Activated CD4-positive, alpha-beta T cell treated with anti-CD3 and anti-CD28 coated beads for 4 hours (primary cell): Measurements from ENCODE around the gene CBFA2T3.

Source experiments
- DNase-seq, 2 donors: peaks; one replicate each; pipeline ENCODE4 v3.0.0-alpha.2; 2020

The CBFA2T3 gene

GRCh38 chr16:88851616-88852015 is 125.4 kb downstream of the CBFA2T3 start:
- no peak for DNase-seq

DNA sequence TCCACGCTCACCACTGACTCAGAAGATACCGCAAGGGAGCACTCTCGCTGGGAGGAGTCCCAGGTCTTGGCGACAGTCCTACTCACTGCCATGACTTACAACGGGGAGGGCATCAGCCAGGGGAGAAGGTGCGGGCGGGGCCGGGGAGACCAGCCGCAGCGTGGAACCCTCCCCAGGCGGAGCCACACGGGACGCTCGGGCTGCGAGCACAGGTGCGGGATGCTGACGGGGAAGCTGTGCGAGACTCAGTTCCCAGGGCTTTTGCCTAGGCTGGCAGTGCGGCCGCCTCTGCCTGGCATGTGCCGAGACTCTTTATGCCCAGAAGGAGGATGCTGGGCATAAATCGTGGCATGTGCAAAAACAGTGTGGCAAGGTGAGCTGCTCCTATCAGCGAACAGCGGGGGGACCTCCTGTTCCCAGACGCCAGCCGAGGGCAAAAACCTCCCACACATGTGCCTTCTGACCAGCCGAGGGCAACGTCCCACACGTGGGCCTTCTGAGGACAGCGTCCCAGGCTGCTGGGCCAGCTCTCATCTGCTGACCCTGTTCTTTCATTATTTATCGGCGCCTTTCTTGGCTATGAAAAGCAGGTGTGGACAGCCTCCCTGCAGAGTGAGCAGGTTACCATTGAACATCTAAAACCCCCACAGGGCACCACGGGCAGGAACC is 126.3 kb downstream of the CBFA2T3 start:
- DNase-seq, result no peak

GRCh38 chr16:88848557-88848956 is 128.4 kb downstream of the CBFA2T3 start:
- DNase-seq, result no peak

- DNase-seq, result no peak
Measured at GRCh38 chr16:88847654-88848053, 129.4 kb downstream of the CBFA2T3 start.

- no peak for DNase-seq
Measured at GRCh38 chr16:88846088-88846487, 130.9 kb downstream of the CBFA2T3 start.

DNA sequence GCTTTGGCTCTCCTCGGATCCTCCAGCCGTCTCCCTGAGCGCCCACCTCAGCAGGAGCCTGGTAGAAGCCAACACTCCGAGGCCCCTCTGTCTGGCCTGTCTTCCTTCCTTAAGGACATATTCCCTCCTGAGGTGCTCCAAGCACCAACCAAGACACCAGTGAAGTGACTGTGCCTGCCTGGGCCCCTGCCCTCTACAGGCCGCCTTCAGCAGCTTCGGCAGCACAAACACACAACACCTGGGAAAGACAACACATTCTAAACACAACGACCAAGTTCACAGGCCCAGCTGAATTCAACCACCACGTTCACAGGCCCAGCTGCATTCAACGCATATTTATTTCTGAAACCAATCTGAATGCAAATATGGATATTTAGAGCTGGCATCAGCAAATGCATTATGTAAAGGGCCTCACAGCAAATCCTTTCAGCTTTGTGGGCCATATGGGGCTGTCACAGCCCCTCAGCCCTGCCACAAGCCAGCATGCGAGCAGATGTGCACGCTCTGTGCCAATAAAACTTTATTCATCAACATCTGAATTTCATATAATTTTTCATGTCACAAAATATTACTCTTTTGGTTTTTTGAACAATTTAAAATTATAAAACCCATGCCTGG is 132.5 kb downstream of the CBFA2T3 start:
- DNase-seq, result no peak

GRCh38 chr16:88843256-88843655 is 133.8 kb downstream of the CBFA2T3 start:
- DNase-seq, result no peak

GRCh38 chr16:88842806-88843205 is 134.2 kb downstream of the CBFA2T3 start:
- DNase-seq, result no peak

DNA sequence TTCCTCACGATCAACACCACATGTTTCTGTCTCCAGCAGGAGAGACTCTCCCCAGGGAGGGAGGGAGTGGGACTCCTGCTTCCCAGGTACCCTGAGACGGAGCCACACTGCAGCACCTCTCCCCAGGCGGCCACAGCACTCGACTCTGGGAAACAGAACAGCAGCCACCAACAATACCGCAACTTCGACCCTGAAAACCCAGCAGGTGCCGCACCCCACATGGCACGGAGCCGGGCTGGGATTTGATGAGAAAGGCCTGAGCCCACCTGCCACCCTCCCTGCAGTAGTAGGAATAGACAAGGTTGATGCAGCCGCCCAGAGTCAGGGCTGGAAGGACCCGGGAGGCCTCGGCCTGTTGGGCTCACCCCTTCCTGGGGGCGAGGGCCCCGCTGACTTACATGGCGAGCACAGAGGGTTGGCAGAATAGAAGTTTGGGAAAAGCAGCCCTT is 134.7 kb downstream of the CBFA2T3 start:
- no peak for DNase-seq

DNA sequence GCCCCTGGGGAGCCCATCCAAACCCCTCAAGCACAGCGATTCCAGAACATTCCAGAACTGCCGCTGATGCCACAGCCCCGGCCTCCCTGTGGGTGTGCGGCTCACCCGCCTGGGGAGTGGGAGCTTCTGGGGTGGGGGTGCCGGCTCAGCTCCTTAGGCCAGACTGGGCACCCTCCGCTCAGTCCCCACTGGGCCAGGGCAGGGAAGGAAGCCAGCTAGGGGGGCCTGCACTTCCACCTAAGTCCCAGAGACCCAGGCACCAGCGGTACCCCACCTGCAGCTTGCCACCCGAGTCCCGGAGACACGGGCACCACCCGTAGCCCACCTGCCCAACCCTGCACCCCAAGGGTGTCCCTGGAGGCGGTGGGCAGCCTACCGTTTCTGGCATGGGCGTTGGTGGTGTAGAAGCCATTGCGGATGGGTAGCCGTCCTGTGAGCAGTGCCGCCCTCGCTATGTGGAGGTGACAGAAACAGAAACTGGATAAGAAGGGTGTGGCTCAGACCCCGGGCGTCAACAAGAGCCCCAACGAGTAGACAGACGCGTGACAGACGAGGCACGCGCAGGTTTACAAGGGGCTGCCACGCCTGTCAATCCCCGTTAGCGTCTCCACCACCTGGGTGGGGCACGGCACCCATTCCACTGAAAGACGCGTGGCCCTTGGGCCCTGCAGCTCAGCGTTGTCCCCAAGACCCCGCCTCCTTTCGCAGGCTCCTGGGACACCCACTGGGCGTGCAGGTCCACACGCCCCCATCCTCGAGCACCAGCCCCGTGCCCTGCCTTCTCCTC is 135.3 kb downstream of the CBFA2T3 start:
- DNase-seq, result no peak

GRCh38 chr16:88840600-88841215 is 136.3 kb downstream of the CBFA2T3 start:
- DNase-seq, result no peak

- DNase-seq, result no peak
Measured at GRCh38 chr16:88839745-88840599, 137.0 kb downstream of the CBFA2T3 start.

DNA sequence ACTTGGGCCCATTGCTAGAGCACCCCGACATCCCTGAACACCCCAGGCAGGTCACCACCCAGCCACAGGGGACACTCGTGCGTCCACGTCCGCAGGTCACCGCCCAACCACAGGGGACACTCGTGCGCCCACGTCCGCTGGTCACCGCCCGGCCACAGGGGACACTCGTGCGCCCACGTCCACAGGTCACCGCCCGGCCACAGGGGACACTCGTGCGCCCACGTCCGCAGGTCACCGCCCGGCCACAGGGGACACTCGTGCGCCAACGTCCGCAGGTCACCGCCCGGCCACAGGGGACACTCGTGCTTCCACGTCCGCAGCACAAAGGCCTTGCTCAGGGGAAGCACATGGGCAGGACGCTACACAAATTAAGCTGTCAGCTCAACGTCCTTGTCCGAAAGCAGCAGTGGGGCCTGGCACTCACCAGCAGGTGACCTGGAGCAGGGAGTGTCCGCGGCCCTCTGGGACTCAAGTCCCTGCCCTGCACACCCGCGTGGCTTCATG is 137.9 kb downstream of the CBFA2T3 start:
- no peak for DNase-seq

GRCh38 chr16:88838566-88838965 is 138.4 kb downstream of the CBFA2T3 start:
- DNase-seq, result no peak

DNA sequence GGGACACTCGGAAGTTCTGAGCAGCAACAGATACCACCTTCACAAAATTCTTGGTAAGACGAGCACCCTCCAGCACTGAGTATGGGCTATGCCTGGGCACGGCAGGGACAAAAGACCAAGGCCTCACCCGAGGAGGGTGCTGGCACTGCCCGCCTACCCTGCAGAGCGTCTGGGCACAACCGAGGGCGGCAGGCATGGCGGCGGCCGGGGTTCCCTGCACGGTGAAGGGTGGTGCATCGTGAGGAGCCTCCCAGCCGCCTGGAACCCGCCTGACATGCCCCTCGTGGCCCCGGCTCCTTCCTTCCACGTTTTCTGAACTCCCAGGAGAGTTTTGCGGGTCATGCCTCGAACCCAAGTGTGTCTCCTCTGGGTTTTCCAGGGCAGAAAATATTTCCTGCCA is 139.2 kb downstream of the CBFA2T3 start:
- no peak for DNase-seq

DNA sequence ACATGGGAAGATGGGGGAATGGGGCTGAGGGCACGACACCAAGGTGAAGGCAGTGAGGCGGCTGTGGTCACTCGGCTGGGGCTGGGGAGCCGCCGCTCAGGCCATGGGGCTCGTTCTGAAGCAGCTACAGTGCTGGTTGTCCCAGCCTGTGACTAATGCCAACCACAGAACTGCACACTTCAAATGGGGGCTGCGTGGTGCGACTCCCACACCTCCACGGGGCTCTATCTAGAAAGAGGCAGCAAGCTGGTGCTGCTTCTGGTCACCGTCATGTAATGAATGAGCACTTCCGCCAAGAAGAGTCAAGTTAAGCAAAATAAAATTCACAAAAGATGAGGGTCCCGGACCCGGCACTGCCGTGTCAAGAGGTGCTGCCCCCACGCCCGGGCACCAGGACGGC is 140.2 kb downstream of the CBFA2T3 start:
- DNase-seq, result no peak

GRCh38 chr16:88835818-88836217 is 141.2 kb downstream of the CBFA2T3 start:
- DNase-seq, result no peak

DNA sequence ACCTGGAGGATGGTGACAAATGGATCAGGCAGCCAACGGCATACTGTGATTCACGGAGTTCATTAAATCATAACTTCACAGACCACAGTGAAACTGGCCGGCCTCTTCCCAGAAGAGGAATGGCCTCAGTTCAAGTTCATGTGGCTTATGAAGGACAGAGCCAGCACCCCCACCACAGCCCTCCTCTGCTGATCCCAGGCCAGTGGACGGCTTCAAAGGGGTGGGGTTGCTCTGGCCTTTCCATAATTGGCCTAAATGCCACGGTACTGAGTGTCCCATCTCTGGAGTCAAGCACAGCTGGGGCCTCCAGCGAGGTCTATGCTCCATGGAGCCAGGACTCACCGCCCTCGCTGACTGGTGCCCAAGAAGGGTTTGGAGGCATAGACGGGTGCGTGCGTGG is 141.6 kb downstream of the CBFA2T3 start:
- no peak for DNase-seq

GRCh38 chr16:88834670-88835069 is 142.3 kb downstream of the CBFA2T3 start:
- no peak for DNase-seq

DNA sequence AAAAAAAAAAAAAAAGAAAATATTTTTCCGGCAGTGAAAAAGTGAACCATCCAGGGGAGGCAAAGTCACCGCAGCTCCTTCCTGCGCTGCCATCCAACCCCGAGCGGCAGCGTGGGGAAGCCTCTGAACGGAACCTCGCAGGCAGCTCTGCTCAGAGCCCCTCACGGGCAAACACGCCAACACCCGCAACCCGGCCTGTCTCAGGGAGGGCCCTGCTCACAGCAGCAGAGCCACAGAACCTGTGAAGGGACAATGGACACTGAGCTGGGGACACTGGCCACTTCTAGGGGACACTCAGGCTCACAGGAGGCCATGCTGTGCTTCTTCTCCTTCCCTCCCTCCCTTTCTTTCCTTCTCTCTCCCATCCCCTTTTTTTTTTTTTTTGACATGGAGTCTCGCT is 143.9 kb downstream of the CBFA2T3 start:
- no peak for DNase-seq

GRCh38 chr16:88831838-88832237 is 145.2 kb downstream of the CBFA2T3 start:
- no peak for DNase-seq

DNA sequence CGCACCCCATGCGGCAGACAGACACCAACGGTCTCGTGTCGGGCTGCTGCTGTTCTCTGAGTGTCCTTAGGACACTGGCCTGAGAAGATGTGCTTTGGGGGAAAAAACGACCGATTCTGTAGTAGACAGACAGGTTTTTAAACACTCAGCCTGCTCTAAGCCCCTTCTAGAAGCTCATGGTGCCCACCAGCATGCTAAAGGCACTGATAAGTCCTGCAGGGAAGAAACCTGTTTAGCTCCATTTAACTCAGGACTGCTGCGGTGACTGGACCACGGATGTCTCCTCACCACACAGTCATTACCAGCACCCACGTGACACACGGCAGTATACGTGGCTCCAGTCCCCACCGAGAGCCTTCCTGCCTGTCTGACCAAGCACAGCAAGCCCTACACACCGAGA is 146.2 kb downstream of the CBFA2T3 start:
- DNase-seq, result no peak
